Transverse colon (tissue), 4 donors: ENCODE data around the gene CAPN9.

ENCODE experiments used
- EP300 ChIP-seq: sonication (generic); formaldehyde crosslinking; IDR thresholded peaks from one replicate; pipeline ENCODE4 v1.6.1; 2017; ENCODE audit warnings: antibody characterized with exemption, low read depth
- POLR2A ChIP-seq: fragments of 450-650 bp; IDR thresholded peaks from one replicate; pipeline ENCODE4 v1.6.1; 2016; ENCODE audit warnings: antibody characterized with exemption, mild to moderate bottlenecking, moderate library complexity
- POLR2AphosphoS5 ChIP-seq, 3 donors: sonication (generic); formaldehyde crosslinking; IDR thresholded peaks; one replicate each; pipeline ENCODE4 v1.6.1; 2016; ENCODE audit warnings: antibody characterized with exemption in 3 of 3
- TF ChIP-seq, protein P1 (sequence below), 5 experiments: fragments of 200-600 bp in 3 of 5; fragments of 450-650 bp in 2 of 5; sonication (generic) in 3 of 5; IDR thresholded peaks; 1 replicate in 2 of 5; 2 replicates in 3 of 5; pipeline ENCODE4 v1.5.1; 2016 to 2017; ENCODE audit warnings: antibody characterized with exemption in 5 of 5, inconsistent platforms in 3 of 5, mild to moderate bottlenecking in 2 of 5, moderate library complexity in 1 of 5

DNA sequence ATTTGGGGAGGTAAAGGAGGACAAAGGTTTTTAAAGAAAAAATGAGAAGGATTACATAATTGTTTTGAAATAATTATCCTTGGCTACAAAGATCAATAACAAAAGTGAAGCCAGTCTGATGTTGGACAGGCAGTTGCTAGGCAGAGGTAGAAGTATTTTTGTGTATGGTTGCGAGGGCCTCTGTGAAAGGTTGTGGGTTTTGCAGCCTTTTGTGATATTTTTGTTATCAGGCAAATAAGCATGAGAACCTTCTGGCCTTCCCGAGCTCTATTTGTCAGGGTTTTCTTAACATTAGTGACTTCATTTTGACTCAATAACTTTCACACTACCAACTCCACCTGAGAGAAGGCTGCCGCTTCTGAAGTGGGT, 39.2 kb downstream of the CAPN9 start:
- TF ChIP-seq, protein P1, sequence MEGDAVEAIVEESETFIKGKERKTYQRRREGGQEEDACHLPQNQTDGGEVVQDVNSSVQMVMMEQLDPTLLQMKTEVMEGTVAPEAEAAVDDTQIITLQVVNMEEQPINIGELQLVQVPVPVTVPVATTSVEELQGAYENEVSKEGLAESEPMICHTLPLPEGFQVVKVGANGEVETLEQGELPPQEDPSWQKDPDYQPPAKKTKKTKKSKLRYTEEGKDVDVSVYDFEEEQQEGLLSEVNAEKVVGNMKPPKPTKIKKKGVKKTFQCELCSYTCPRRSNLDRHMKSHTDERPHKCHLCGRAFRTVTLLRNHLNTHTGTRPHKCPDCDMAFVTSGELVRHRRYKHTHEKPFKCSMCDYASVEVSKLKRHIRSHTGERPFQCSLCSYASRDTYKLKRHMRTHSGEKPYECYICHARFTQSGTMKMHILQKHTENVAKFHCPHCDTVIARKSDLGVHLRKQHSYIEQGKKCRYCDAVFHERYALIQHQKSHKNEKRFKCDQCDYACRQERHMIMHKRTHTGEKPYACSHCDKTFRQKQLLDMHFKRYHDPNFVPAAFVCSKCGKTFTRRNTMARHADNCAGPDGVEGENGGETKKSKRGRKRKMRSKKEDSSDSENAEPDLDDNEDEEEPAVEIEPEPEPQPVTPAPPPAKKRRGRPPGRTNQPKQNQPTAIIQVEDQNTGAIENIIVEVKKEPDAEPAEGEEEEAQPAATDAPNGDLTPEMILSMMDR (IDR thresholded peaks at IDR 0.05): no peak
- TF ChIP-seq POLR2A (no peak), POLR2AphosphoS5 (IDR thresholded peaks at IDR 0.05) (no peak), EP300 (no peak)
